ENCODE data around the gene PMPCB.

The PMPCB gene

DNA sequence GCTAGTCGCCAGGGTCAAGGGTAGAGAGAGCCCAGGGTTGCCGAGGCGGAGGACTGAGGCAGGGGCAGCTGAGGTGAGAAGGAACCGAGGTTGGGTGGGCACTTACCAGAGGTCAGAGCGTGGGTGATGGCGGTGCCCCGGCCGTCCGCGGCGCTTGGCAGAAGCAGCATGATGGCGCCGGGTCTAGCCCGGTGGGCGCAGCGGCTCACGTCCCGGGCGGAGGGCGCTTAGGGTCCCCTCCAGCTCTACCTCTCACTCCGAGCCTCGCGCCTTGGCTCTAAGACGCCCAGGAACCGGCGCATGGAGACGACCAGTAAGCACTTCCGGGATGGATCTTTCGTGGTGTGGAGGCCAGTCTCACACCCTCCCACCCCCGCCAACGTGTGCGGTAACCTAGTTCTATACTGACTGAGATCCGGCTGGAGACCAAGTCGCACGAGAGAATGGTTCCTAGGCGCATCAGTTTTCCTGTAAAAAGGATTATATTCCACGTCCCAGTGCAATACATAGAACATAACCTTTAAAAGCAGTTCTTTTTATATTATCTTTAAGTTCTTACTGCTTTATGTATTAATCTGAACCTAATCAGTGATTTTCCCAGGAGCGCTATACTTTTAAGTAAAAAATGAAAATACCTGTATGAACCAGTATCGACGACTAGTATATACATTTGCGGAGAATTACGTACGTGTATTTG is 47.4 kb downstream of the PMPCB start, which contains the start of gene DNAJC2 (continued):
- TF ChIP-seq ZNF514 (tag by site-specific recombination; IDR thresholded peaks at IDR 0.05) (no peak), PRDM1 (tag by site-specific recombination; IDR thresholded peaks at IDR 0.05) (no peak), ZBTB8A (tag by site-specific recombination; IDR thresholded peaks at IDR 0.05) (peak; percentile 84), ZNF776 (tag by site-specific recombination; IDR thresholded peaks at IDR 0.05; ENCODE audit: borderline replicate concordance) (no peak), MEIS1 (CRISPR knock-in tag; IDR thresholded peaks at IDR 0.05; ENCODE audit: borderline replicate concordance) (no peak), SCRT2 (tag by site-specific recombination; IDR thresholded peaks at IDR 0.05) (peak; percentile 52), ZNF521 (tag by site-specific recombination; IDR thresholded peaks at IDR 0.05) (no peak), ZNF114 (tag by site-specific recombination; IDR thresholded peaks at IDR 0.05) (no peak), ZSCAN16 (tag by site-specific recombination; IDR thresholded peaks at IDR 0.05) (no peak), ZNF266 (tag by site-specific recombination; IDR thresholded peaks at IDR 0.05; ENCODE audit: low read depth) (no peak), ZNF473 (tag by site-specific recombination; IDR thresholded peaks at IDR 0.05) (no peak), ZNF658 (tag by site-specific recombination; IDR thresholded peaks at IDR 0.05) (no peak), ZNF426 (tag by site-specific recombination; IDR thresholded peaks at IDR 0.05) (no peak), ZNF600 (tag by site-specific recombination; IDR thresholded peaks at IDR 0.05) (peak; percentile 96), ZBTB7A (tag by site-specific recombination; IDR thresholded peaks at IDR 0.05; ENCODE audit: low read depth) (peak; percentile 88), ZNF19 (tag by site-specific recombination; IDR thresholded peaks at IDR 0.05; ENCODE audit: low read depth) (no peak), IKZF3 (tag by site-specific recombination; IDR thresholded peaks at IDR 0.05) (peak; percentile 49; the same call in 1 of the 2 replicates), BCL11A (tag by site-specific recombination; IDR thresholded peaks at IDR 0.05; ENCODE audit: low read depth) (no peak), ZNF837 (tag by site-specific recombination; IDR thresholded peaks at IDR 0.05) (no peak), SALL2 (tag by site-specific recombination; IDR thresholded peaks at IDR 0.05; ENCODE audit: borderline replicate concordance) (no peak), ZNF23 (tag by site-specific recombination; IDR thresholded peaks at IDR 0.05; ENCODE audit: borderline replicate concordance) (no peak), ZNF677 (tag by site-specific recombination; IDR thresholded peaks at IDR 0.05) (no peak), ZIC2 (tag by site-specific recombination; IDR thresholded peaks at IDR 0.05) (no peak), YY2 (tag by site-specific recombination; IDR thresholded peaks at IDR 0.05) (peak; percentile 76), ZBTB1 (tag by site-specific recombination; IDR thresholded peaks at IDR 0.05) (peak; percentile 98)
- TF ChIP-seq, protein P1, sequence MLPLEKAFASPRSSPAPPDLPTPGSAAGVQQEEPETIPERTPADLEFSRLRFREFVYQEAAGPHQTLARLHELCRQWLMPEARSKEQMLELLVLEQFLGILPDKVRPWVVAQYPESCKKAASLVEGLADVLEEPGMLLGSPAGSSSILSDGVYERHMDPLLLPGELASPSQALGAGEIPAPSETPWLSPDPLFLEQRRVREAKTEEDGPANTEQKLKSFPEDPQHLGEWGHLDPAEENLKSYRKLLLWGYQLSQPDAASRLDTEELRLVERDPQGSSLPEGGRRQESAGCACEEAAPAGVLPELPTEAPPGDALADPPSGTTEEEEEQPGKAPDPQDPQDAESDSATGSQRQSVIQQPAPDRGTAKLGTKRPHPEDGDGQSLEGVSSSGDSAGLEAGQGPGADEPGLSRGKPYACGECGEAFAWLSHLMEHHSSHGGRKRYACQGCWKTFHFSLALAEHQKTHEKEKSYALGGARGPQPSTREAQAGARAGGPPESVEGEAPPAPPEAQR (tag by site-specific recombination; IDR thresholded peaks at IDR 0.05), result 0 out of 2 replicates have a peak, but pooled peaks have one; percentile 24
- TF ChIP-seq, protein P2, sequence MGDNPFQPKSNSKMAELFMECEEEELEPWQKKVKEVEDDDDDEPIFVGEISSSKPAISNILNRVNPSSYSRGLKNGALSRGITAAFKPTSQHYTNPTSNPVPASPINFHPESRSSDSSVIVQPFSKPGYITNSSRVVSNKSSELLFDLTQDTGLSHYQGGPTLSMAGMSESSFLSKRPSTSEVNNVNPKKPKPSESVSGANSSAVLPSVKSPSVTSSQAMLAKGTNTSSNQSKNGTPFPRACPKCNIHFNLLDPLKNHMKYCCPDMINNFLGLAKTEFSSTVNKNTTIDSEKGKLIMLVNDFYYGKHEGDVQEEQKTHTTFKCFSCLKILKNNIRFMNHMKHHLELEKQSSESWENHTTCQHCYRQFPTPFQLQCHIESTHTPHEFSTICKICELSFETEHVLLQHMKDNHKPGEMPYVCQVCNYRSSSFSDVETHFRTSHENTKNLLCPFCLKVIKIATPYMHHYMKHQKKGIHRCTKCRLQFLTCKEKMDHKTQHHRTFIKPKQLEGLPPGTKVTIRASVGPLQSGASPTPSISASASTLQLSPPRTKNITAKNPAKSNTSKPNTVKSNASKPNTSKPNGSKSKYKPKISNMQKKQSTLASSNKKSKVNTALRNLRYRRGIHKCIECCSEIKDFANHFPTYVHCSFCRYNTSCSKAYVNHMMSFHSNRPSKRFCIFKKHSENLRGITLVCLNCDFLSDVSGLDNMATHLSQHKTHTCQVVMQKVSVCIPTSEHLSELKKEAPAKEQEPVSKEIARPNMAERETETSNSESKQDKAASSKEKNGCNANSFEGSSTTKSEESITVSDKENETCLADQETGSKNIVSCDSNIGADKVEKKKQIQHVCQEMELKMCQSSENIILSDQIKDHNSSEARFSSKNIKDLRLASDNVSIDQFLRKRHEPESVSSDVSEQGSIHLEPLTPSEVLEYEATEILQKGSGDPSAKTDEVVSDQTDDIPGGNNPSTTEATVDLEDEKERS (tag by site-specific recombination; IDR thresholded peaks at IDR 0.05), result 0 out of 2 replicates have a peak, but pooled peaks have one; percentile 54
- TF ChIP-seq, protein P3, sequence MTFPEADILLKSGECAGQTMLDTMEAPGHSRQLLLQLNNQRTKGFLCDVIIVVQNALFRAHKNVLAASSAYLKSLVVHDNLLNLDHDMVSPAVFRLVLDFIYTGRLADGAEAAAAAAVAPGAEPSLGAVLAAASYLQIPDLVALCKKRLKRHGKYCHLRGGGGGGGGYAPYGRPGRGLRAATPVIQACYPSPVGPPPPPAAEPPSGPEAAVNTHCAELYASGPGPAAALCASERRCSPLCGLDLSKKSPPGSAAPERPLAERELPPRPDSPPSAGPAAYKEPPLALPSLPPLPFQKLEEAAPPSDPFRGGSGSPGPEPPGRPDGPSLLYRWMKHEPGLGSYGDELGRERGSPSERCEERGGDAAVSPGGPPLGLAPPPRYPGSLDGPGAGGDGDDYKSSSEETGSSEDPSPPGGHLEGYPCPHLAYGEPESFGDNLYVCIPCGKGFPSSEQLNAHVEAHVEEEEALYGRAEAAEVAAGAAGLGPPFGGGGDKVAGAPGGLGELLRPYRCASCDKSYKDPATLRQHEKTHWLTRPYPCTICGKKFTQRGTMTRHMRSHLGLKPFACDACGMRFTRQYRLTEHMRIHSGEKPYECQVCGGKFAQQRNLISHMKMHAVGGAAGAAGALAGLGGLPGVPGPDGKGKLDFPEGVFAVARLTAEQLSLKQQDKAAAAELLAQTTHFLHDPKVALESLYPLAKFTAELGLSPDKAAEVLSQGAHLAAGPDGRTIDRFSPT (tag by site-specific recombination; IDR thresholded peaks at IDR 0.05), result peak; percentile 60
- TF ChIP-seq, protein P4, sequence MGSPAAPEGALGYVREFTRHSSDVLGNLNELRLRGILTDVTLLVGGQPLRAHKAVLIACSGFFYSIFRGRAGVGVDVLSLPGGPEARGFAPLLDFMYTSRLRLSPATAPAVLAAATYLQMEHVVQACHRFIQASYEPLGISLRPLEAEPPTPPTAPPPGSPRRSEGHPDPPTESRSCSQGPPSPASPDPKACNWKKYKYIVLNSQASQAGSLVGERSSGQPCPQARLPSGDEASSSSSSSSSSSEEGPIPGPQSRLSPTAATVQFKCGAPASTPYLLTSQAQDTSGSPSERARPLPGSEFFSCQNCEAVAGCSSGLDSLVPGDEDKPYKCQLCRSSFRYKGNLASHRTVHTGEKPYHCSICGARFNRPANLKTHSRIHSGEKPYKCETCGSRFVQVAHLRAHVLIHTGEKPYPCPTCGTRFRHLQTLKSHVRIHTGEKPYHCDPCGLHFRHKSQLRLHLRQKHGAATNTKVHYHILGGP (tag by site-specific recombination; IDR thresholded peaks at IDR 0.05), result no peak
- TF ChIP-seq, protein P5, sequence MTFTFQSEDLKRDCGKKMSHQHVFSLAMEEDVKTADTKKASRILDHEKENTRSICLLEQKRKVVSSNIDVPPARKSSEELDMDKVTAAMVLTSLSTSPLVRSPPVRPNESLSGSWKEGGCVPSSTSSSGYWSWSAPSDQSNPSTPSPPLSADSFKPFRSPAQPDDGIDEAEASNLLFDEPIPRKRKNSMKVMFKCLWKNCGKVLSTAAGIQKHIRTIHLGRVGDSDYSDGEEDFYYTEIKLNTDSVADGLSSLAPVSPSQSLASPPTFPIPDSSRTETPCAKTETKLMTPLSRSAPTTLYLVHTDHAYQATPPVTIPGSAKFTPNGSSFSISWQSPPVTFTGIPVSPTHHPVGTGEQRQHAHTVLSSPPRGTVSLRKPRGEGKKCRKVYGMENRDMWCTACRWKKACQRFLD (tag by site-specific recombination; IDR thresholded peaks at IDR 0.05), result 0 out of 2 replicates have a peak, but pooled peaks have one; percentile 11
- TF ChIP-seq, protein P6, sequence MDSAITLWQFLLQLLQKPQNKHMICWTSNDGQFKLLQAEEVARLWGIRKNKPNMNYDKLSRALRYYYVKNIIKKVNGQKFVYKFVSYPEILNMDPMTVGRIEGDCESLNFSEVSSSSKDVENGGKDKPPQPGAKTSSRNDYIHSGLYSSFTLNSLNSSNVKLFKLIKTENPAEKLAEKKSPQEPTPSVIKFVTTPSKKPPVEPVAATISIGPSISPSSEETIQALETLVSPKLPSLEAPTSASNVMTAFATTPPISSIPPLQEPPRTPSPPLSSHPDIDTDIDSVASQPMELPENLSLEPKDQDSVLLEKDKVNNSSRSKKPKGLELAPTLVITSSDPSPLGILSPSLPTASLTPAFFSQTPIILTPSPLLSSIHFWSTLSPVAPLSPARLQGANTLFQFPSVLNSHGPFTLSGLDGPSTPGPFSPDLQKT (IDR thresholded peaks at IDR 0.05; ENCODE audit: borderline replicate concordance, low read depth, low read length), result no peak; the same call in 1 of the 2 replicates

Measured in HEK293 (cell line).